Tongue (tissue), 2 donors: Measurements from ENCODE around the gene PDF. TPM values are rescaled to one million over a fixed set of nuclear protein-coding genes. Genes with fewer than 3 reads are reported as not detected.

ENCODE experiments used
- DNase-seq: peaks from one replicate; pipeline ENCODE4 v3.0.0-alpha.2; 2015
- total RNA-seq: library from RNA; depleted of rRNA; stranded (reverse); fragments of >200 nt; gene quantifications from one replicate; pipeline ENCODE4 v1.2.3, GENCODE V29; 2014

The PDF gene
- total RNA-seq, 1 donor from 2014 or later = 12.0 TPM

DNA sequence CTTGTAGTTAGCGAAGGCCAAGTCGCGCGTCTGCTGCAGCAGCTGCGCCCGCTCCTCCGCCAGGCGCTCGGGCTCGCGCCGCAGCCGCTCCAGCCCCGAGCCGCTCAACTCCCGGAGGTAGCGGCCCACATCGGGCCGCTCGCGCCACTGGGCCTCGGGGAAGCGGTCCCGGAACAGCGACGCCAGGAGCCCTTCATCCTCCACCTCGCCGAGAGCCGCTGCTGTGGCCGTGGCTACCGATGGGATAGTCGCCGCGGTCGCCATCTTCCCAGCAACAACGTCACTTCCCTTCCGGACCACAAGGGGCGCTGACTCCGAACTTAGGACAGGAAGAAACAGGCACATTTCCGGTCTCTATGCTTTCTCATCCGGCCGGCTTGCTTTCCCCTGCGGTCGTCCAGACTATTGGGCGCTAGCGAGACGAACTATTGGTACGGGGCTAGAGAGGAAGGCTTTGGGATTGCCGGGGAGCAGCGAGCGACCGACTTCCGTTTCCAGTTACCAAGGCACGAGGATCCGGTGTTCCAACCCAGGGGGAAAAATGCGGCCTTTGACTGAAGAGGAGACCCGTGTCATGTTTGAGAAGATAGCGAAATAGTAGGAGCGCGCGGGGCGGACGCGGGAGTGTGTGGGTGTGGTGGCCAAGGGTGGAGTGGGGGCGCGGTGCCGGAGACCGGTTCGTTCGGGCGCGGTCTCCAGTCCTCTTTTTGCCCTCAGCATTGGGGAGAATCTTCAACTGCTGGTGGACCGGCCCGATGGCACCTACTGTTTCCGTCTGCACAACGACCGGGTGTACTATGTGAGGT lies 9.1 kb upstream of the PDF start, which contains the start of the genes COG8 and NIP7:
Gene COG8, minus strand, starts transcription at position 276 of the 806 bp plus-strand sequence. Its CDS starts 12 bp downstream, at position 264.
Gene NIP7, plus strand, starts transcription at position 484 of the 806 bp plus-strand sequence. Its CDS starts 58 bp downstream, at position 542.
- DNase-seq = peak; percentile 99

DNA sequence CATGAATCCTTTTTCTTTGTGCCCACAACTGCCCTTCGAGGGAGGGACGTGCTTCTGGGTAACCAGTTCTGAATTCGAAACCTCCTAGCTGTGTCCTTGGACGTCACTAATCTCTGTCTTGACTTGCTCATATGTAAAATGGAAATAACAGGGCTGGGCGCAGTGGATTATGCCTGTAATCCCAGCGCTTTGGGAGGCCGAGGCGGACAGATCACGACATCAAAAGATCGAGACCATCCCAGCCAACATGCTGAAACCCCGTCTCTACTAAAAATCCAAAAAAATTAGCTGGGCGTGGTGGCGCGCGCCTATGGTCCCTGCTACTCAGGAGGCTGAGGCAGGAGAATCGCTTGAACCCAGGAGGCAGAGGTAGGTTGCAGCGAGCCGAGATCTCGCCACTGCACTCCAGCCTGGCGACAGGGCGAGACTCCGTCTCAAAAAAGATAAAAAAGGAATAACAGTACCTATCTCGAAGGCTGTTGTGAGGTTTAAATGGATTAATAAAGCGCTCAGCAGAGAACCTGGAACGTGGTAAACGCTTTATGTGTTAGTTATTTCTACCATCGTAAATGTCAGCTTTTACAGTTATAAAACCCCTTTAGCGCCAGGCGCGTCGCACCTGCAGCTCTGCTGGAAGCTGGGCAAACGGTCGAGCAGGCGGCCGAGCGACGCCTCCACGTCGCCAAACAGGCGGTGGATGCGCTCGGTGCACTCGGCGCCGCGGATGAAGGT lies 8.3 kb upstream of the PDF start:
- DNase-seq = no peak

DNA sequence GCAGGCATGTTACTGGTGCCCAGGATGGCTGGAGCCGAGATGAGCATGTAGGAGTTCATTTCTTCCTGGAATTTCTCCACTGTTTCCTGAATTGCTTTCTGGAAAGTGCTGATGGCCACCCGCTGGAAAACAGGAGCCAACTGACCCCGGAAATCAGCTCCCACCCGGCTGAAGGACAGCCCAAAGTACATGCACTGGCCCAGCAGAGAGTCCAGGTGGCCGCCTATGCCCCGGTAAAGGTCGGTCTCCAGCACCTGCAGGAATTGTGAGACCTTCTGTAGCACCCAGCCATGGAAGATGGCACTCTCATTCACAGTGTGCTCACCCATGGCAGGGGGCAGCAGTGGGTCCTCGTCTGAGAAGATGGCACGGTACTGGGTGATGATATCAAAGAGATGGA lies 4.3 kb upstream of the PDF start:
- no peak for DNase-seq

DNA sequence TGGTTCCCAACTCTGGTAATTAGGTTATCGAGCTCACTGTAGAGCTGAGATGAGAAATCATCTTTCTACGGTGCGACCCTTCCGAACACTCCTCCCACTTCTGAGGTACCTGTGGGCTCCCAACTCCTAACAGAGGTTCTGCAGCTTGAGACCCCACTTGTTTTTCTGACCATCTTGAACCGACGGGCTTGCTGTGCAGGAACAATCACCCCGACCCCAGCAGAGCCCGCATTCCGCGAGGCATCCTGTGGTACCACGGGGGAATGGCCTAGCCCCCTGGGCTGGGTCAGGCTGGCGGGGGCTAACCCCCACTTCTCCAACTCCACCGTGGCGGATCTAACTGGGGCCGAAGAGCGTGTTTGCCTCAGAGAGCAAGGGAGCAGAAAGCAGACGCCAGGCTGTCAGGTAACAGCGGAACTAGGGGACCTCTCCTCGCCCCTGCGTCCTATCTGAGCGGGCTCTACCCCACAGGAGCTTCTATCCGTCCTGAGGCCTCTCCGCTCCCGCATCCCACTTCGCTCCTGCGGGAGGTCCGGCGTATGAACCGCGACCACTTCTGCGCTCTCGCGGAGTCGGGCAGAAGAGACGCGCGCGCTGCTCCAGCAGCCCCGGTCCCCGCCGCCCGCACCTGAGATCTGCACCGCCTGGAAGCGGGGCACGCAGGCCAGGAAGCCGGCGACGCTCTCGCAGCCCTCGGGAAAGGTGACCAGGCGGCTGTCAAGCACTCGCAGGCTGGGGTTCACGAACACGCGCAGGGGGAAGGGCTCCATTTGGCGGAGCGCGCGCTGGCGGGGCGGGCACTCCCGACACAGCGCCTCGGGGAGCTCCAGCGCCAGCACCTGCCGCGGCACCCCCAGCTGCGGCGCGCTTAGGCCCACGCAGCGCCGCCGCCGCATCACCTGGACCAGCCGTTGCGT lies 761 bp downstream of the PDF start:
- peak; percentile 36 for DNase-seq

DNA sequence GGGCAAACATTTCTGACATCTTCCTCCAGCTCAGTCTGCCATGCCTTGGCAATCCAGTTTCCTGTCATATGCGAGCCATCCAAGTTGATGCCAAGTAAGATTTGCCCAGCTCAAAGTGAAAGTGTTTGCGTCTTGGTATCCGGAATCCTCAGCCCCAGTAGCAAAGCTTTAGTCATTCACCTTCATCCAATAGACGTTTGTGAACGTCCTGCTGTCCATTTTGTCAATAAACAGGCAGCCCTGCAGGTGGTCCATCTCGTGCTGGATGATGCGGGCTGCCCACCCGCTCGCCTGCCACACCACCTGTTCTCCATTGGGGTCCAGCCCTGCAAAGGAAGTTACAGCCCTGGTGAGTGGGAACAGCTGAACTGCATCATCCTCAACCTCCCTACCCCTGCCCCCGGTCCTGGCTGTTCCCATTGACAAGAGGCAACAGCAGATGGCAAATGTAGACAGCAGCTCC lies 1.5 kb downstream of the PDF start:
- DNase-seq = peak; percentile 50

DNA sequence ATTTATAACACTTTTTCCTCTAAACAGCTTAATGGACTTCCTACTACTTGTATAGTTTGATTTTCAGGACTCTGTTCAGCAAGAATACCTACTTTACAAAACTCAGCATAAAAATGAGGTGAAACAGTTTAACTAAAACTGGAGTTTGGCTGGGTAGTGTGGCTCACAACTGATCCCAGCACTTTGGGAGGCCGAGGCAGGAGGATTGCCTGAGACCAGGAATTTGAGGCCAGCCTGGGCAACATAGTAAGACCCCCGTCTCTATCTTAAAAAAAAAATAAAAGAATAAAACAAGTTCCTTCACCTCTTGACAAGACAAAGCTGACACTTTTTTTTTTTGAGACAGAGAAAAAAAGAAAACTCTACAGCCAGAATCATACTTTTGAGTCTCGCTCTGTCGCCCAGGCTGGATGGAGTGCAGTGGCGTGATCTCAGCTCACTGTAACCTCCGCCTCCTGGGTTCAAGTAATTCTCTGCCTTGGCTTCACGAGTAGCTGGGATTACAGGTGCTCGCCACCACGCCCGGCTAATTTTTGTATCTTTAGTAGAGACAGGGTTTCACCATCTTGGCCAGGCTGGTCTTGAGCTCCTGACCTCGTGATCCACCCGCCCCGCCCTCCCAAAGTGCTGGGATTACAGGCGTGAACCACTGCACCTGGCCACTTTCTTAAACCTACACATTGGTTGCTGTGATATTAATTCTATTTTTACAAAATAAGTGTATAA lies 2.6 kb downstream of the PDF start:
- DNase-seq = no peak

DNA sequence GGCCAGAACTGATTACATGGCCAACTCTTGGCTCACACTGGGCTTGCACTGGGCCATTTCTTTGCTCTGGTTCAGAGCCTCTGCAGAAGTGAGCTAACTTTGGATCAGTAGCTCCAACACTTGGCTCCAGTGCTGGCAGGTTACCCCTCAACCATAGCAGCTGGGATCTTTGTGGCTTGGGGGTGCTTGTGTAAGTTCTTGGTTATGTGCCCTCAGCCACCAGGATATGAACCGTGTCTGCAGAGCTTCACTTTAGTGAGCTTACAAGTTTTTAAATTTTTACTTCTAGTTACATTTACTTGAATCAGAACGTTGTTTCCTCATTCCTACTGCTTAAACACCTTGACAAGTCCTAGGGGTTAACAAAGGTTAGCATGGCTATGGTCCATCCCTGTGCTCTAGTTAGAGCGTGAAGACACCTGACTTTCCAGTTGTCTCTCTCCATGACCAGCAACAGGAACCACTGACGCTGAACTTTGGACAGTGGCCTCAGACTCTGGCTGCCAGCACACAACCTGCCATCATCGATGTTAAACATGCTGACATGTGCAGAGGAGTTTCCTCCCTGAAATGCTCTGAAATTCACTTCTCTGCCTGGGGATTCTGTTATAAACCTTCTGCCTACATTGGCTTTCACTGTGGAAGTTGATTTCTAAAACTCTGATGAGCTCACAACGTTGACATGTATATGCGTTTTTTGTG lies 4.1 kb downstream of the PDF start:
- DNase-seq = no peak

DNA sequence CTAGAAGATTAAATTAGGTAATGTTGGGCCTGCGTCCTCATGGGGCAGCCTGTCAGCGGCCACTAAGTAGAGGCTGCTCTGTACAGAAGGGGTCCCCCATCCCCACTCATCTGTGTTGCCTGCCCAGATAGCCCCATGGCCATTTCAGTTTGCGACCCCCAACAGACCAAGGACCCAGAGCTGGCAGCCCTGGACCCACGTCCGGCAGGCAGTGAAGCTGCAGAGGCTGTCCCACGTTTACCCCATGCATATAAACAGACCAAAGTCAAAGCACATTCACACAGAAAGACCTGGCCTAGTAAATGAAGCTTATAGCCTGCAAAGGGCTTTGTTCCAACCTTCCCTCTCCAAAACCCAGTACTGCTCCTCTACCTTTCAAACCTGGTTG lies 4.6 kb downstream of the PDF start:
- no peak for DNase-seq

DNA sequence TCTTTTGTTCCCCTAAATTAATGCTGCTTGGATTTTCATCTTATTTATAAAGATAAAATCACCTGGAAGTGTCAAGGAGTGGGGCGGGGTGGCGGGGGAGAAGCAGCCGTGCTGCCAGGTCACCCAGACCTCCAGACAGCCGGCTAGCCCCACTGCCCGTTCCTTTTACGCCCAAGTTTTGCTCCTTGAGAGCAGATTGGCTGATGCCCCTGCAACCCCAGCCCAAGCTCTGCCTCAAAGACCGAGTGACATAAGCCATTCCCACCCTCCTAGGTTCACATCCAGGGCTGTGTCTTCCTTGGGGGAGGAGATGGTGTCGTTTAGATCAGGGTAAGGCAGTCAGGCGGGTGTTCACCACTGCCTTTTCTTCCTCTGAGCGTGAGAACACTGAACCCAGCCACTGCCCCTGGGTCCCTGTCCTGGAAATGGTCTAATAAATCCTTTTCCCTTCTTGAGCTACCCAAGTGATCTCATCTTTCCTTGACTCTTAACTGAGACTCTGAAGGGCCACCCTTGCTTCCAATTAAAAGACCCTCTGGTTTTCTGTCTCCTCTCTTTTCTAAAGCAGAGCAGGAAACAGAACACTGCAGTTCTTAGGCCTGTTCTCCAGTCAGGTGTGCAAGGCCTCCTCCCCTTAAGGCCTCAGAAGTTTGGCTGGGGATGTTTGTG lies 5.7 kb downstream of the PDF start:
- DNase-seq = no peak

DNA sequence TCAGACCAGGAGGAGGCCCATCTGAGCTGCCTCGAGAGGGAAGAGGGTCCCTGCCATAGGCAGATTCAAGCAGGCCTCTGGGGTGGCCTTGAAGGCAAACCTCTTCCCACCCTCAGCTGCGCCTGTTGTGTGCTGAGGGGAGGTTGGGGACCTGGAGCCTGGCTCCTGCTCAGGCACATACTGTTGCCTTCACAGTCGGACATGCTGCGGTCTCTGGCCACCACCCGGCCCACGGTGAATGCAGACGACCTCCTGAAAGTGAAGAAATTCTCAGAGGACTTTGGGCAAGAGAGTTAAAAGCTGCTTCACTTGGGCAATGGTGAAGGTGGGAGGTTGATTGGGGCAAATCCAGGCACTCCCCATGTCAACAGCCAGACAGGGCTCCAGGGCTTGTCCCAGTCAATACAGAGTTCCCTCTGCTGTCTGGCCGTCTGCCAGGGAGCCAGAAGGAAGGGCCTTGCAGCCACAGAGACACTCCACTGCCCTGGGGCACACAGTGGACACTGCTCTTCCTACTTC lies 6.3 kb downstream of the PDF start:
- peak; percentile 34 for DNase-seq

DNA sequence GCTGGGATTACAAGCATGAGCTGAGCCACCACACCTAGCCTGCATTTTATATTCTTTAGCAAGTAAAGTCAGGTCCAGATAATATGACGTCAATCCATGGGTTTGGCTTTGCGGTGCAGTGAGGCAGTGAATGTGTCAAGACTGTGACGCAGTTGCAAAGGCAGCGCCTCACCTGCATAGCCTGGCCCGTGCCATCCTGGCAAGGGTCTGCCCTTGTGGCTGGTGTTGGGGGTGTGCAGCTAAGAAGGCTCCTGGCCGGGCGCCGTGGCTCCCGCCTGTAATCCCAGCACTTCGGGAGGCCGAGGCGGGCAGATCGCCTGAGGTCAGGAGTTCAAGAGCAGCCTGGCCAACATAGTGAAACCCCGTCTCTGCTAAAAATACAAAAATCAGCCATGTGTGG lies 7.0 kb downstream of the PDF start:
- DNase-seq = no peak

DNA sequence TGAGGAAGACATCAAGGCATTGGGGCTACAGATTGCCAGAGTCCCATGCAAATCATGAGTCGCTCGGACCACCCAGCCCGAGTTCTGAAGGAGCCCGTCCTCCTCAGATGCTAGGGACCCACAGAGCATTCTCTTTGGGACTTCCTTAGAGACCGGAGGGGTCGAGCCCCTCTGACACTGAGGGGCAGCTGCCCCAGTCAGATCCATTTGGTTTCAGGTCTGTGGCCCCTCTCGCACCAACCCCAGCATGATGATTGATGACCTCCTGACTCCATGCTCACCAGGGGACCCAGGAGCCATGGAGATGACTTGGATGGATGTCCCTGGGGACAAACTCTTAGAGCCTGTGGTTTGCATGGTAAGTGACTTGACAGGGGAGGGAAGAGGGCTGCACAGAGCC lies 8.0 kb downstream of the PDF start:
- no peak for DNase-seq

DNA sequence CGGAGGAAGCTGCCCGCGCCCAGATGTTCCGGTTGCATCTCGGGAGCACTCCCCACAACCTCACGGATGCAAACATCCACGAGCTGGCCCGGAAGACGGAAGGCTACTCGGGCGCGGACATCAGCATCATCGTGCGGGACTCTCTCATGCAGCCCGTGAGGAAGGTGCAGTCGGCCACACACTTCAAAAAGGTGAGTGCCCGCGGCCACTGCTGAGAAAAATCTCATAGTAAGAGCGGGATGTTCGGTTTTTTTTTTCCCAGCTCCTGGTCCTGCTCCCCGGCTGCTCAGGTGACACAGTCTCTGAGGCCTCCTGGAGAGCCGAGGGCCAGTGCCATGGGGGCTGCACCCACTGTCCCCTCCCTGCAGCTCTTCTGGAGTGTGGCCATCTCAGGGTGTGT lies 9.3 kb downstream of the PDF start:
- DNase-seq = no peak

DNA sequence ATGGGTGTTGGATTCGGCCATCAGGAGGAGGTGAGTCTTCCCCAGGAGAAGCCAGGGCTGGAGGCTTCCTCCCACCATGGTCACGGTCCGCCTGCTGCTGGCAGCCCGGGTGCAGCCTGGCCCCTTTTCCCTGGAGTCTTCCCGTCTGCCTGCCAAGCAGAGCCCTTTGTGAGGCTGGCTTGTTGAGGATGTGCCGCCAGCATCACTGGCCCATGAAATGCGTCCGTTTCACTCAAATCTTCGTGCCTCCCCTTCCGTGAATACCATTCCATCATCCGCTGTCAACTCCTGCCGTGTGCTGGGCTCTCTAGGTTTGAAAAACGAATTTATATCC lies 9.7 kb downstream of the PDF start:
- DNase-seq = no peak

DNA sequence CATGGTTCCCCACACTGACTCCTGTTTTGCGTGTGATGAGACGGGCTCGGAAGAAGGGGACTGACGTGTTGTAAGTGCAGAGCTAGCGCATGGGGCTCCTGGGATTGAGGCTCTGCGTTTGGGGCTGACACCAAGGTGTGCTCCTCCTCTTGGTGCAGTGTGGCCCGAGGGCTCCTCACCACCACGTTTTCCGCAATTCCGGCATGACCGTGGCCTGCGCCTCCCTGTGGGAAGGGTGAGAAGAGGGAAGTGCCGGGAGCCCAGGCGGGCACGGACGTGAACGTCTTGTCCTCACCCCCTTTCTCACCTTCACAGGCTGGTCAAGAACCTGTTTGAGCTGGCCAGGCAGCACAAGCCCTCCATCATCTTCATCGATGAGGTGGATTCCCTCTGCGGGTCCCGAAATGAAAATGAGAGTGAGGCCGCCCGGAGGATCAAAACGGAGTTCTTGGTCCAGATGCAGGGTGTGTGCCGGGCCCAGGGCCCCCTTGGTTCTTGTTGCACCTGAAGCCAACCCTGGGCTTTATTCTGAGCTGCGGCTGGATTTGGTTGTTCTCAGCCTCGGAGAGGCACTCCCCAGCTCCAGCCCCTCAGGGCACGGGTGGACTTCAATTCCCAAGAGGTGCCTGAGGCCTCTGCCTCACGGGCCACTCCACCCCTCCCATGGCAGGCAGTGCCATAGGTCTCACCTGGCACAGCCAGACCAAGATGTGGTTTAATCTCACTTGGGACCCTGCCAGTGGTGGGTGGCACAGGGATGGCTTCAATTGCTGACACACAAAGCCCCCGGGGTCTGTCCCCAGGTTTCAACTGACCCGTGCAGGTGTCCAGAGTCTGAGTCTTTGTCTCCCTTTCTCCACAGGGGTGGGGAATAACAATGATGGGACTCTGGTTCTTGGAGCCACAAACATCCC lies 10.3 kb downstream of the PDF start:
- no peak for DNase-seq

DNA sequence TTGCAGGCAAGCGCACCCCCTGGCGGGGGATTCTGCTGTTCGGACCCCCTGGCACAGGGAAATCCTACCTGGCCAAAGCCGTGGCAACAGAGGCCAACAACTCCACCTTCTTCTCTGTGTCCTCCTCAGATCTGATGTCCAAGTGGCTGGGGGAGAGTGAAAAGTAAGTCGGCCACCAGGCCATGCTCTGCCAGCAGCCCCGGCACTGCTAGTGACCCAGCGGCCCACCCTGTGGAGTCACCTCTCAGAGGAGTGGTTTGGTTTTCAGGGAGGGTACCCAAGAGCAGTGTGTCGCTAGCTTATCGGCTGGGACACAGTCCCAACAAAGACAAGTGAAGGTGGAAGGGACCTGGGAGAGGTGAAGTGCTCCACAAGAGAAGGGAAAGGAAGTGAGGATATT lies 11.0 kb downstream of the PDF start:
- DNase-seq = no peak

DNA sequence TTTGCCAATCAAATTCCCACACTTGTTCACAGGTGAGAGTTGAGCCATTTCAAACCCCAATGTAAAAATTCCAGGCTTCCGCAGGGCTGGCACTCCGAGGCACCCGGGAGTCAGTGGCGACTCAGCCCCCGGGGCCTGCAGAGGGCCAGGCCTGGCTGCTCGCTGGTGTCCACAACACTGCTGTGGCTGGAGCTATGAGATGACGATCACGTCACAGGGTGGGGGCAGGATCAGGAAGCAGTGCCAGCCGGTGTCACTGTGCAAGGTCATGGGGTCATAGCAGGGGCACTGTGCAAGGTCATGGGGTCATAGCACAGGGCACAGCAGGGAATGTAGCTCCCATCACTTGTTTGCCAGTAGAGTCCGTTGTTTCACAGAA lies 11.5 kb downstream of the PDF start:
- DNase-seq = no peak

DNA sequence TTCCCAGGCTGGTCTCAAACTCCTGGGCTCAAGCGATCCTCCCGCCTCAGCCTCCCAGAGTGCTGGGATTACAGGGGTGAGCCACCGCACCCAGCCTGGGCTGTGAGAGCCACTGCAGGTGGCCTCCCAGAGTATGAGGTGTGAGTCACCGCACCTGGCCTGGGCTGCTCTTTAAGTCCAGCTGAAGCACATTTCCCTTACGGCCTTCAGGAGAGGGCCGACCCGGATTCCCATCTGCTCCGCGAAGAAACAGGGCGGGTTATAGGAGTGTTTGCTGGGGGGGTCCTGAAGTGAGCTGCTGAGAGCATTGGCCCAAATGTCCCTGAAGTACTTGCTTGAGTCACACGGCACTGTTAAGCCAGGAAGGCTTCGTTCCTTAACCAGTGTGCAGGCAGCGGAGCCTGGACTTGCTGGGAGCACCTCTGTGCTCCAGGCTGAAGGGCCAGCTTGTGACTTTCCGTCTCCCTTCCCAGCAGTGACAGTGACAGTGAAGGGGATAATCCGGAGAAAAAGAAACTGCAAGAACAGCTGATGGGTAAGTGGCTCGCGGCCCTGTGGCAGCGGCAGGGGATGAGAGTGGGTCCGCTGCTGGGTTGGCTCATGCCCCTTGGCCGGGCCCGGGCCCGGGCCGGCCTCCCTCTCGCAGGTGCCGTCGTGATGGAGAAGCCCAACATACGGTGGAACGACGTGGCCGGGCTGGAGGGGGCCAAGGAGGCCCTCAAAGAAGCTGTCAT lies 12.0 kb downstream of the PDF start:
- DNase-seq = no peak
